ENCODE data around the gene CBLB.

- TF ChIP-seq CTCF (IDR thresholded peaks at IDR 0.05; ENCODE audit: insufficient read depth, low read depth, low read length), result no peak
- no peak for TF ChIP-seq EZH2 (IDR thresholded peaks at IDR 0.05; ENCODE audit: insufficient read depth, low read length)
Observed at GRCh38 chr3:105656651-105657504, 211.9 kb downstream of the CBLB start.

All from astrocyte (in vitro differentiated cells and primary cell).